ENCODE results near the gene RPS6KA2. TPM values are rescaled to one million over a fixed set of nuclear protein-coding genes. Genes with fewer than 3 reads are reported as not detected.
A peak's percentile ranks its signal among the peaks of the same experiment; 100 is the strongest.

The RPS6KA2 gene
- total RNA-seq, 3 donors from 2014 or later, result 8.6 to 21.3 (median 18.7) TPM

GRCh38 chr6:166411271-166411670 lies 215.8 kb downstream of the RPS6KA2 start:
- H3K36me3 ChIP-seq (ENCODE audit: low read depth), result no peaks in the 10 kb centered on the region
- peaks cover 2% of the 10 kb centered on the region for H3K4me1 ChIP-seq (ENCODE audit: low read depth)
- TF ChIP-seq CTCF (IDR thresholded peaks at IDR 0.05), result no peak
- ATAC-seq, result no peak
- H3K4me3 ChIP-seq, result no peak overlapping the region
- intact Hi-C loops (cut with DNase I, micrococcal nuclease), result no loop called here
- DNase-seq, result no peak
- no peaks in the 10 kb centered on the region for H3K9me3 ChIP-seq

GRCh38 chr6:166410426-166410935 lies 216.6 kb downstream of the RPS6KA2 start:
- no peaks in the 10 kb centered on the region for H3K9me3 ChIP-seq
- H3K4me1 ChIP-seq (ENCODE audit: low read depth), result peaks cover 2% of the 10 kb centered on the region
- DNase-seq (no peak), ATAC-seq (no peak)
- no peak overlapping the region for H3K4me3 ChIP-seq
- no peak for TF ChIP-seq CTCF (IDR thresholded peaks at IDR 0.05)
- intact Hi-C loops (cut with DNase I, micrococcal nuclease), result no loop called here
- no peaks in the 10 kb centered on the region for H3K36me3 ChIP-seq (ENCODE audit: low read depth)

- DNase-seq (no peak), ATAC-seq (peak; percentile 12)
- H3K36me3 ChIP-seq (ENCODE audit: low read depth), result no peaks in the 10 kb centered on the region
- peaks cover 2% of the 10 kb centered on the region for H3K4me1 ChIP-seq (ENCODE audit: low read depth)
- TF ChIP-seq CTCF (IDR thresholded peaks at IDR 0.05), result no peak
- H3K9me3 ChIP-seq, result no peaks in the 10 kb centered on the region
- intact Hi-C loops (cut with DNase I, micrococcal nuclease), result loop anchor here in 1 of 2 donors (10.0 kb wide), 1 partner anchor 134 kb away; no protein-coding TSS in a partner anchor
- H3K4me3 ChIP-seq, result no peak overlapping the region
Observed at GRCh38 chr6:166408936-166409755, 217.9 kb downstream of the RPS6KA2 start.

GRCh38 chr6:166406197-166406596 lies 220.9 kb downstream of the RPS6KA2 start:
- intact Hi-C loops (cut with DNase I, micrococcal nuclease), result loop anchor here in 1 of 2 donors (10.0 kb wide), 1 partner anchor 131 kb away; no protein-coding TSS in a partner anchor
- Histone ChIP-seq H3K9me3 (no peaks in the 10 kb centered on the region), H3K36me3 (ENCODE audit: low read depth) (no peaks in the 10 kb centered on the region), H3K4me1 (ENCODE audit: low read depth) (peaks cover 2% of the 10 kb centered on the region), H3K4me3 (no peak overlapping the region)
- ATAC-seq (no peak), DNase-seq (no peak)
- no peak for TF ChIP-seq CTCF (IDR thresholded peaks at IDR 0.05)

- no peaks in the 10 kb centered on the region for H3K36me3 ChIP-seq (ENCODE audit: low read depth)
- intact Hi-C loops (cut with DNase I, micrococcal nuclease), result loop anchor here in 1 of 2 donors (10.0 kb wide), 1 partner anchor 131 kb away; no protein-coding TSS in a partner anchor
- no peaks in the 10 kb centered on the region for H3K9me3 ChIP-seq
- no peak overlapping the region for H3K4me3 ChIP-seq
- peaks cover 2% of the 10 kb centered on the region for H3K4me1 ChIP-seq (ENCODE audit: low read depth)
- no peak for TF ChIP-seq CTCF (IDR thresholded peaks at IDR 0.05)
- ATAC-seq, result no peak
- DNase-seq, result no peak
Observed at GRCh38 chr6:166405386-166405785, 221.7 kb downstream of the RPS6KA2 start.

All from mucosa of descending colon (tissue), 3 donors.